Measurements from ENCODE around the gene APLP2.
"Not testable (repeated sequence)": the region's sequence is repeated elsewhere in the genome, so short reads cannot be mapped to it uniquely, and the experiment has no call there.

The APLP2 gene

DNA sequence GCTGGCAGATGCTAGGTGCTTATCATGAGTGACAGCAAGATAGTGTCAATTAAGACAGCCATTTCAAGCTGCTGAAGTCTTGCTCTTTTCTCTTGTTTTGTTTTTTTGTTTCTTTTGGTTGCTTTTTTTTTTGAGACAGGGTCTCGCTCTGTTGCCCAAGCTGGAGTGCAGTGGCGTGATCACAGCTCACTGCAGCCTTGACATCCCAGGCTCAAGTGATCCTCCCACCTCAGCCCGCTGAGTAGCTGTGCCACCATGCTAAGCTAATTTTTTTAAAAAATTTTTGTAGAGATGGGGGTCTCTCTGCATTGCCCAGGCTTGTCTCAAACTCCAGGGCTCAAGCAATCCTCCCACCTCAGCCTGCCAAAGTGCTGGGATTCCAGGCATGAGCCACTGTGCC is 102.3 kb downstream of the APLP2 start:
- DNase-seq (ENCODE audit: low spot score): not testable (repeated sequence)

DNA sequence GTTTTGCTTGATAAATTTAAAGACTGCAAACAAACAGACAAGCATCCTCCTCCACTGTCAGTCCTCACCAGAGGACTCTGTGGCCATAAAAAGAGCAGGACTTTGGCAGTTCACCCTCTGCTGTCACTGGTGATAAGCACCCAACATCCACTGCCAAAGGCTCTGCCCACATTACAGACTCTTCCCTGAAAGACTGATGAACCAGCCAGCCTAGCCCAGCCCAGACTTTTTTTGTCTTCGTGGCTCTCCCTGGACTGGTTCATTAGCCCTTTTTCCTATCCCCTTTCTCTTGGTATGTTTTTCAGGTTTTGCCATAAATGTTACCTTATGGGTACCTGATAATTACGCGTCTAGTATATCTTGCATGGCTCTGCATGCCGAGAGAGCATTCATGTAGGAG is 104.9 kb downstream of the APLP2 start:
- no peak for DNase-seq (ENCODE audit: low spot score)

DNA sequence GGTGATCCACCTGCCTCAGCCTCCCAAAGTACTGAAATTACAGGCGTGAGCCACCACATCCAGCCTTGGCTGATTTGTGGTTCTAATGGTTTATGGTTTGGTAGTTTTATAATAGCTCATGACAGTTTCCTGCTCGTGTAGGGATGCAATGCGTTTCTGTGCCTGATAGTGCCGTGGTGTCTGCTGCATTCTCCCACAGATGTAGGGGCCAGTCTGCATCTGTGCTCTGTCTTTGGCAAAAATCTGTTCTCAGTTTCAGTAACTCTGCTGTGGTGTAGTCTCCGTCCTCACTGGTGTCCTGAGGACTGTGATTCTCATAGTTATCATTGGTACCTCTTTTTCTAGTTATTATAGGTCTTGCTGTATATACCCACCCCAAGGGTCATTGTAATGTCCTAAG is 106.2 kb downstream of the APLP2 start:
- DNase-seq (ENCODE audit: low spot score): no peak

DNA sequence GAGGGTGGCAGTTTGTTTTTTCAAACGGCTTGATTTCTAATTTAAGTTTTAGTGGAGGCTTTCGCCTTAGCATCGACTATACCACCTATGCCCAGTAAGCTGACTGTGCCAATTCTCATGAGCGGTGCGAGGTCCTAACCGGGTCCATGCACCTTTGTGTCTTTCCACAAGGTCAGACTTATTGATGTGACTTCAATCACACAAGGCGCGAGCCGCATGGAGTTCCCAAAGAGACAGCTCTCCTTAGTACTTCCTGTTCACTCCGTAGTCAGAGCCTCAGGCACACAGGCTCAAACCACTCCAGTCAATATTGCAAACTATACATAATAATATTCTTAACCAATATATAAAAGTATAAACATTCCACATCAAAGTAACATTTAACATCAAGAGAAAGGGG is 108.1 kb downstream of the APLP2 start:
- no peak for DNase-seq (ENCODE audit: low spot score)

DNA sequence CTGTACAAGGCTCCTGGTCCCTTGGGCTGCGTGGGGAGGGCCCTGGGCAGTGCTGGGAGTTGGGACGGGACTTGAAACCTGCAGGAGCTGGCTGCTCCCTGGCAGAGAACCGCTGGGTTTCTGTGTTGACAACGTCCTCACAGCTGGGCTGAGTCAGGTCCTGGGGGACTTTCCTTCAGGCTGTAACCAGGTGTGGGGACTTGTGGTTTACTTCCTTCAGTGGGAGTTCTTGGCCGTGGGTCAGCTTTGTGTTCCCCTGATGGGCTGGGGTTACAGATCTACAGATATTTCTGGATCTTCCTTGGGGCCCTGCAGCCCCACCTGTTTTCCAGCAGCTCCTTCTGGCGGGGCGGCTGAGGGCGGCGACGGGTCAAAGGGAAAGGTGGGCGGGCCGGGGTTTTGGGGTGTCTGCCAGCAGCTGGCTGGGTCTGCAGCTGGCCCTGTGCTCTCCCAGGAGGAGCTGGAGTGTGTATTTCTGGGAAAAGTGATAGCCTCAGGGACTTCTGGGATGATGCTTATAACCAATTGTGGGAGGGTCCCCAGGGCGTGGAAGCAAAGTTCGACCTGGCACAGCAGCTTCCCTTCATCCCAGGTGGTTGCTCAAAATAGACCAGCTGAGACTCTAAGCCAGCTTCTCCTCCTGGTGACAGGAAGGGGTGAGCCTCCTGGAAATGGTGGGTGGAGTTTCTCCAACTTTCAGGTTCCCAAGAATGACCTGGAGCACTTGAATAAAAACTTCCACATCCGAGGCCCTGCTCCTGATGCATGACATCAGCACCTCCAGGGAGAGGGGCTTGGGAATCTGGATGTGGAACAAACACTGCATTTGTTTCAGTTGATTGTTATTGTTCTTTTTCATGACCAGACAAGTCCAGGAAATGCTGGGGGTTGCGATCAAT is 109.0 kb downstream of the APLP2 start:
- DNase-seq (ENCODE audit: low spot score): no peak

DNA sequence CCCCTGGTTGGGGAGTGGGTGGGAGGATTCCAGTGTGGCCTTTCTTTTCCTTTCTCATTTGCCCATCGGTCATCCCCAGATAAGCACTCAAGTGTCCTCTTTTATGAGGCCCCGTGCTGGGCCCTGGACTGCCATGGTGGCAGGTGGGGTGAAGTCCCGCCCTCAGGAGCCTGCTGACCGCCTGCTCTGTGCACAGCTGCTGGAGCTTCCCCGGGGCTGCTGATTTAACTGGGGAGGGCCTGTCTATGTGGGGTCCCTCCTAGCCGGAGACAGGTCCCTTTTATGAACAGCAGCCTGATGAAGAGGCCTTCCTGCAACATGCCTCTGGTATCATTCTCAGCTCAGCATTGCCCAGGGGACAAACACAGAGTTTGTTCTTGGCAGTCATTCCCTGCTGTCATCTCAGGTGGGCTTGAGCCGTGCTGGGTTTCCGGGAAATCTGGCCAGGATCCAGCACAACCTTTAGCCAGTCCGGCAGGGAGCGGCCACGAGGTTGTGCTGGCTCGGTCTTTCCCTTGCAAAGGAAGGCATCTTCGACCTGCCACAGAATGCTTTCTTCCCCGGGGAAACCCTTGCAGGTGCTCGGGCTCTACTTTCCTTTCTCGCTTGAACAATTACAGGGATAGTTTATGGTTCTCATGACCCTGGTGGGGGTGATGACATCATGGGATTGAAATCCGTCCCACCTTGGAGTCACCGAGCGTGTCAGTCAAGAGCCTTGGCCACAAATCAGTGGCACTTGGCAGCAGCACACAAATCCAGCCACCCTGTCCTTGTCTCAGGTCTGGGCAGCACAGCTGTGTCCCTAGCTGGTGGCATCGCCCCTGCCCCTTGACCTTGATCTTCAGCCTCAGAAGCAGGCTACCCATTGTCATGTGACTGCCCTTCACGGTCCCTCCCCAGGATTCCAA is 110.0 kb downstream of the APLP2 start:
- DNase-seq (ENCODE audit: low spot score): no peak

DNA sequence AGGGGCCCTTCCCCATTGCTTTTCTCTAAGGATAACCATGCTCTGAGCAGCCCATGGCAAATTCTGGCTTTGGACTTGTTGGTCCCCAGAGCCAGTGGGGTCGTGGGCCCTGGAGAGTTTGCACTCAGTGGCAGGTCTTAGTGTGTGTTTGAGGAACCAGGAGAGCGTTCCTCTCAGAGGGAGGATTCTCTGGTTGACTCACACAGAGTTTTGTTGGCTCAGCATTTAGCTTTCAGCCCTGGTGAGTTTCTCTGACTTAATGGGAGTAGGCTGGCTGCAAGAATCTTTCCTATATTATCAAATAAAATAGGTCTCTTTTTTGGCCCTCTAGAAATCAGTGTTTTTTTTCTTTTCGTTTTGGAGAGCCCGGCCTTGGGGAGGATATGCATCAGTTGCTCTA is 110.8 kb downstream of the APLP2 start:
- peak; percentile 30 for DNase-seq (ENCODE audit: low spot score)

DNA sequence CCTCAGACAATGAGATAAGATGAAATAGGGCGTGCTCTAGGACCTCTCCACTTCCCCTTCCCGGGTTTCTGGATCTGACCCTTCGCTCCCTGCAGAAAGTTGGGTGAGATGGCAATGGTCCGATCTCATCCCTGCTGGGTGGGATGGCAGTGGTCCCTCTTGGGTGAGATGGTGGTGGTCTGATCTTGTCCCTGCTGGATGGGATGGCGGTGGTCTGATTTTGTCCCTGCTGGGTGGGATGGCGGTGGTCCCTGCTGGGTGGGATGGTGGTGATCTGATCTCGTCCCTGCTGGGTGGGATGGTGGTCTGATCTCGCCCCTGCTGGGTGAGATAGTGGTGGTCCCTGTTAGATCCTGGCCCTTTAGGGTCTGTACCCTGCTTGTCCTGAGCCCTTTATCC is 111.2 kb downstream of the APLP2 start:
- DNase-seq (ENCODE audit: low spot score): no peak

DNA sequence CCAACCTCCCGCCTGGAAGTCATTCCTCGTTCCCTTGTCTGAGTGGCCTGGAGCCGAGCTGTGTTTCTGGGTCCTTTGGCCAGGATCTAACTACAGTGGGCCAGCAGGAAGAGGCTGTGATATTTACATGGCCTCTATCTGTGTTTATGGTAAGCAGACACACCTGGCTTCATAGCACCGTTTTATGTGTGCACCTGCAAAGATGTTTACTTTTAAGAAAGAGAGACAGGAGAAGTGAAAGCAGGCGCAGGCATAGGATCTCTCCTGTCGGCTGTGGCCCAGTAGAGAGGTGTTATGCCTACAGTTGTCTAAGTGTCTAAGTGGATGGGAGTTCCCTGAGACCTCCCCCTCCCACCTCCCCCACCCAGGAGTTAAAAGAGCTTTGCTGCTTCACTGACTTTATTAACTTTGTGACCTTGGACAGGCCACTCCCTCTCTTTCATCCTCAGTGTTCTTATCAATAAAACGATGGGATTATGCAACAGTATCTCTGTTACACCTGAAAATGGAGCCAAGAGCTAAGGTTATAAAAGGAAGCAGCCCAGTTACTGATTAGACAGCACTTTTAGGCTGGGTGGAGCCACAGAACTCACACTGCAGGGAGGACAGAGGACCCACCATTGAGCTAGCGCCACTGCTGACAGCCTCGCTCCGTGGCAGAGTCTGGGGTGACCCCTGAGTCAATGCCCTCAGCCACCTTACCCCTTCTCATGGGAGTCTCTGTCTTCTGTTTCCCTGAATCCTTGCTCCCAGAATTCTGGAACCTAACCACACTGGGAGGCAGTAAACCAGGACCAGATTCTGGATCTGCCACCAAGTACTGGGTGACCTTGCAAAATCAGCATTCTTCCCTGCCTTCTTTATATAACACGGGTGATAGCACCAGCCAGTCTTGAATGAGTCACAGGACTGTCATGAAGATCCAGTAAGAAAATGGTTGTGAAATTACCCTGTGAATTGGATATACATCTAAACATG is 111.9 kb downstream of the APLP2 start:
- DNase-seq (ENCODE audit: low spot score): peak; percentile 13

DNA sequence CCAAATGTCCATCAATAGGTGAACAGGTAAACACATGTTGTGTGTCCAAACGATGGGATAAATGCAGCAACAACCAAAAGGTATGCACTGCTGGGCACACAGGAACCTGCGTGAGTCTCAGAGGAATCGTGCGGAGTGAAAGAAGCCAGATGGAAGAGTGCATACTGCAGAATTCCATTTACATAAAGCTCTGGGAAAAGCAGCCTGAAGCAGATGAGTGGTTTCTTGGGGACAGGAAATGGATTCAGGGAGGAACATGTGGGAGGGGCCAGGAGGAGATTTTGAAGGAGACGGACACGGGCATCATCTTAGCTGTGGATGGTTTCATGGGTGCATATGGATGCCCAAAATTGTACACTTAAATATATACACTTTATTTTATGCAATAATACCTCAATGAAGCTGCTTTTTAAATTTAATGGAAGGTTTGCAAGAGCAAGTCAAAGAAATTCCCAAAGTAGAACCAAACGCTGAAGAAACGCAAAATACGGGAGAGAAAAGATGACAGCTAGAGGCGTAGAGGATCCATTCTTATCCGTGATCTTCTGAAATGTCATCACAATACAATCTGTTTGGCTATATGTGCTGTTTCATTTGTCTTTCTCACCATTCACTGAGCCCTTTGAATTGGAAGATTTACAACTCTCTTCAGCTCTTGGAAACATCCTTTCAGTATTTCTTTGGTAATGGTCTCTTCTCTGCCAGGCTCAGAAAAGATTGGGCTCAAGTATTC is 114.3 kb downstream of the APLP2 start:
- no peak for DNase-seq (ENCODE audit: low spot score)

DNA sequence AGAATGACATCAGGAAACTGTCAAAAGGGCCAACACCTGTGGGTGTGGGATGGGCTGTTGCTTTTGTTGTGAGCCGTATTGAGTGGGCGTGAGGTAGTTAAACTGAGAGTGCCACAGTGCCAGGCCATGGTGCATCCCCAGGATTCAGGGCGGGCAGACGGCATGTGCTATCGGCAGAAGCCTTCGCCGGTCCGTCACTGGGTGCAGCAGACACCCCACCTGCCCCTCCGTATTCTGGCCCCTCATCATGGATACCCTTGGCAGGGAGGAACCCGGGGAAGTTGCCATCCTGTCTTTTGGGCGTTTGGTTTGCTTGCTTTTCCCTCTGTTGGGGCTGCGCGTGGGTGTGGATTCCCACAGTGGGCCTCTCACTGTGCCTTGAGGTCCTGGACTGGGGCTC is 117.4 kb downstream of the APLP2 start:
- DNase-seq (ENCODE audit: low spot score): no peak

DNA sequence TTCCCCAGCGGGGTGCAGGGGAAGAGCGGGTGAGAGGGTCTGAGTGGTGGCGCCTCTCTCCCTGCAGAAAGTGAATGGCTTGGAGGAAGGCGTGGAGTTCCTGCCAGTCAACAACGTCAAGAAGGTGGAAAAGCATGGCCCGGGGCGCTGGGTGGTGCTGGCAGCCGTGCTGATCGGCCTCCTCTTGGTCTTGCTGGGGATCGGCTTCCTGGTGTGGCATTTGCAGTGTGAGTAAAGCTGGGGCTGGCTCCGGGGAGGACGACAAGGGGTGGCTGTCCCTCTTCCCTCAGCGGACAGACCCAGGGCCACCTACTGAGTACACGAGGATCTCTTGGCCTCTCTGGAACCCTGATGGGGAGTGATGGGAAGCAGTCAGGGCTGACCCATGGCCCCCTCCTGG is 118.4 kb downstream of the APLP2 start:
- DNase-seq (ENCODE audit: low spot score): no peak

DNA sequence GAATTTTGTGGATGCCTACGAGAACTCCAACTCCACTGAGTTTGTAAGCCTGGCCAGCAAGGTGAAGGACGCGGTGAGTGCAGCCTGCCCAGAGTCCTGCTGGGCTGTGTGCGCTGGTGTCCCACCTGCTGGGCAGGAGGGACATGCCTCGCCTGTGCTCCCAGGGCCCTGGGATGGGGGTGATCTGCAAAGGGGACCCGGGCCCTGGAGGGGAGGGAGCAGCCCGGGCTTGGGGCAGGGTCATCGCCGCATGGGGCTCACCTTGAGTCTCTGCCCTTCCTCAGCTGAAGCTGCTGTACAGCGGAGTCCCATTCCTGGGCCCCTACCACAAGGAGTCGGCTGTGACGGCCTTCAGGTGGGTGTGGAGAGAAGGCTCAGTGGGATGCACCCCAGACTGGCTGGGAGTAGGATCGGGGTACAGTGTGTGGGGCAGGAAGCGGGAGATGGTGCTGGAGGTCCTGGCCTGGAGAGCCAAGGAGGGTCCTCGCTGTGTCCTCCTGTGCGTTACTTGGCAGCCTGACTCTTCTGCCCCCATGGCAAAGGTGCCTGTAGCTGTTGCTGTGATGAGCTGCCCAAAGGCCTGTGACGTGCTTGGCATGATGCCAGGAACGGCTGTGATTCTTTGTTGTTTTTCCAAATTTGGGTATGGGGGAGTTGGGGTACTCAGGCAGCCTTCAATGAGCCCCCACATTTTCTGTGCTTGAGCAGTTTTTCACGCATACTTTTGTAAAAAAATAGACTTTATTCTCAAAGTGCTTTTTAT is 119.1 kb downstream of the APLP2 start:
- DNase-seq (ENCODE audit: low spot score): no peak

DNA sequence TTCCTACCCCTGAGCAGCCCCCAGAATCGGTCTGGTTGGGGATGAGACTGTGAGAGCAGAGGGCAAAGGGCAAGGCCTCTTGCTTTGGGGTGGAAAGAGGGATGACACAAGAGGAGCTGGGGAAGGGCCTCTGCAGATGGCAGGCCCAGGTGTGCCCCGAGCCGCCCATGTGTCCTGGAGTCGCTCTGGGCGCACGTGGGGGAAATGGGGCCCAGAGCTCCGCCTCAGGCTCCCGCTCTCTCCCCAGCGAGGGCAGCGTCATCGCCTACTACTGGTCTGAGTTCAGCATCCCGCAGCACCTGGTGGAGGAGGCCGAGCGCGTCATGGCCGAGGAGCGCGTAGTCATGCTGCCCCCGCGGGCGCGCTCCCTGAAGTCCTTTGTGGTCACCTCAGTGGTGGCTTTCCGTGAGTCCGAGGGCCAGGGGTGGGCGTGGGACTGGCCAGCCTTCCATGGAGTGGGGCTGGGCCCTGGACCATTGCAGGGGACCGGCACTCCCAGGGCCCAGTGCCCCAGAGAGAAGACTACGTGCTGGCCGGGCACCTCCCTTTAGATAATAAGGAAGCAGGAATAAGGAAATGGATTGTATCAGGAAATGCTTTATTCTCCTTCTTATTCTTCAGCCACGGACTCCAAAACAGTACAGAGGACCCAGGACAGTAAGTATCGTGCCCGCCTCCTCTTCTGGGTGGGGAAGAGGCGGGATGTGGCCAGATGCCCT is 120.0 kb downstream of the APLP2 start:
- DNase-seq (ENCODE audit: low spot score): no peak

DNA sequence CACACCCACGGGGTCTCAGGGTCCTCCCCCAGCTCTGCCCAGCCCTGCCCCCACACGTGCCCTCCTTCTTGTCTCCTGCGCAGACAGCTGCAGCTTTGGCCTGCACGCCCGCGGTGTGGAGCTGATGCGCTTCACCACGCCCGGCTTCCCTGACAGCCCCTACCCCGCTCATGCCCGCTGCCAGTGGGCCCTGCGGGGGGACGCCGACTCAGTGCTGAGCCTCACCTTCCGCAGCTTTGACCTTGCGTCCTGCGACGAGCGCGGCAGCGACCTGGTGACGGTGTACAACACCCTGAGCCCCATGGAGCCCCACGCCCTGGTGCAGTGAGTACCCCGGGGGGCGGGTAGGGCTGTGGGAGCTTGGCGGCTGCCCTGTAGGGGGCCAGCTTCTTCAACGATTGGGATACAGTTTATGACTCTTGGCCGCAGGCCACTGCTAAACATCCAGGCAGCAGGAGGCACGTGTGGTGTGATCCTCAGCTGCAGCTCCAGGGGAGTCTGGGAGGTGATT is 120.7 kb downstream of the APLP2 start:
- DNase-seq (ENCODE audit: low spot score): no peak

DNA sequence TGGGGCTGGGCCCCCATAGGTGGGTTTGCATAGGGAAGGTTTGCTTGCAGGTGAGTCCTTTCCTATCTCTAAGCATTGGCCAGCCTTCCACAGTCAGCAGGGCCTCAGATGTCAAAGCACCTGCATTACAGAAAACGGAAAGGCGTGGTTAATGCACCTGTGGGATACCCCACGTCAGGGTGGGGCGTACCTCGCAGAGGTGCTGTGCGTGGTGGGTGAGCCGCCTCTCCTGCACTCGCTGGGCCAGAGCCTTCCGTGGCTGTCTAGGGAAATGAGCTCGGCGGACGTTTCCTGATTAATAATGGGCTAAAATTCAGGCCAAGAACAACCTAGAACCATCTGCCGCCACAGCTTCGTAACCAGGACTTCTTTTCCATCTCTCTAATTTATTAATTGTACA is 122.2 kb downstream of the APLP2 start:
- no peak for DNase-seq (ENCODE audit: low spot score)

DNA sequence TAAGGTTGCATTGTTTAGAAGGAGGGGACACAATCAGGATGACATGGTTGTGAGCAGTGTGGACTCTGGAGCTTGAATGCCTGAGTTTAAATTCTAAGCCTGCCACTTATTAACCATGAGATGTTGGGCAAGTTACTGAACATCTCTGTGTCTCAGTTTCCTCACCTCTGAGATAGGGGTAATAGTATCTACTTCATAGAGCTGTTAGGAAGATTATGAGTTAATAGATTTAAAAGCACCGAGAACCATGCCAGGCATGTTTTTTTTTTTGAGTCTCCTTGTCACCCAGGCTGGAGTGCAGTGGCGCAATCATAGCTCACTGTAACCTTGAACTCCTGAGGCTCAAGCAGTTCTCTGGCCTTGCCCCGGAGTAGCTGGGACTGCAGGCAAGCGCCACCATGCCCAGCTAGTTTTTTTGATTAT is 123.2 kb downstream of the APLP2 start:
- no peak for DNase-seq (ENCODE audit: low spot score)

DNA sequence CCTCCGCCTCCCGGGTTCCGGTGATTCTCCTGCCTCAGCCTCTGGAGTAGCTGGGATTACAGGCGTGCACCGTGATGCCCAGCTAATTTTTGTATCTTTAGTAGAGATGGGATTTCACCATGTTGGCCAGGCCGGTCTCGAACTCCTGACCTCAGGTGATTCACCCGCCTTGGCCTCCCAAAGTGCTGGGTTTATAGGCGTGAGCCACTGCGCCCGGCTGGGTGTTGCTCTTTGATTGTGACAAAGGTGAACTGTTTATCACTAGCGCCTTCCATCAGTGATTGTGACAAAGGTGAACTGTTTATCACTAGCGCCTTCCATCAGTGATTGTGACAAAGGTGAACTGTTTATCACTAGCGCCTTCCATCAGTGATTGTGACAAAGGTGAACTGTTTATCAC is 123.9 kb downstream of the APLP2 start:
- DNase-seq (ENCODE audit: low spot score): not testable (repeated sequence)
